ENCODE results near the gene GRM7.

The GRM7 gene

DNA sequence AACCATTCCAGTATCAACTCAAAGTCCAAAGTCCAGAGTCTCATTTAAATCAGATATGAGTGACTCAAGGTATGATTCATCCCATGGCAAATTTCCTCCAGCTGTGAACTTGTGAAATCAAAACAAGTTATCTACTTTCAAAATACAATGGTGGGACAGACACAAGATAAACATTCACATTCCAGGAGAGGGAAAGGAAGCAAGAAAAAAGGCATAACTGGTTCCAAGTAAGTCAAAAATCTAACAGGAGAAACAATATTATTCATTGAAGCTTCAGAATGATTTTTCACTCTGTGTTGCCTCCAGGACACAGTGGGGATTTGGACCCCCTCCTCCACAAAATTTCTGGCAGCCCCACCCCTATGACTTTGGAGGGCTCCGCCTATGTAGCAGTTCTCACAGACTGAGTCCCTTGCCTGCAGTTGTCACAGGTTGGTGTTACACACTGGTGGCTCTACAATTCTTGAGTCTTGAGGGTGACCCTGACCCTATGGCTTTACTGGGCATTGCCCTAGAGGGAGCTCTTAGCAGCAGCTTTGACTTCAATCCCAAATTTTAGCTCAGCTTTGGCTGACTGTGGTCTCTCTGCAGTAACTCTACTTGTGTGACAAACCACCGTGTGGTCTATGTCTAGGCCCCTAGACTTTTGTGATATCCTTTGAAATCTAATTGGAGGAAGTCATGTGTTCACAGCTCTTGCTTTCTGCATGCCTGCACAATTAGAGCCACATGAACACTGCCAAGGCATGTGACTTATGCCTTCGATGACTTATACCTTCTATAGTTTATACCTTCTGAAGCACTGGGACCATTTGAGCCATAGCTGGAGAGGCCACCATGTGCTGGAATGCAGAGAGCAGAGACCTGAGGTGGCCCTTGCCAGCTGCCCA is 644.2 kb downstream of the GRM7 start:
- ChIA-PET POLR2A (no interaction called here), CTCF (interaction anchor here (2.4 kb wide), 1 partner anchor 24 kb away, joined by 5 read pairs; no protein-coding TSS in a partner anchor)
- TF ChIP-seq CTCF (IDR thresholded peaks at IDR 0.05; ENCODE audit: control extremely low read depth, extremely low read depth, low read depth, missing control alignments): no peak
- DNase-seq (ENCODE audit: extremely low spot score): no peak

DNA sequence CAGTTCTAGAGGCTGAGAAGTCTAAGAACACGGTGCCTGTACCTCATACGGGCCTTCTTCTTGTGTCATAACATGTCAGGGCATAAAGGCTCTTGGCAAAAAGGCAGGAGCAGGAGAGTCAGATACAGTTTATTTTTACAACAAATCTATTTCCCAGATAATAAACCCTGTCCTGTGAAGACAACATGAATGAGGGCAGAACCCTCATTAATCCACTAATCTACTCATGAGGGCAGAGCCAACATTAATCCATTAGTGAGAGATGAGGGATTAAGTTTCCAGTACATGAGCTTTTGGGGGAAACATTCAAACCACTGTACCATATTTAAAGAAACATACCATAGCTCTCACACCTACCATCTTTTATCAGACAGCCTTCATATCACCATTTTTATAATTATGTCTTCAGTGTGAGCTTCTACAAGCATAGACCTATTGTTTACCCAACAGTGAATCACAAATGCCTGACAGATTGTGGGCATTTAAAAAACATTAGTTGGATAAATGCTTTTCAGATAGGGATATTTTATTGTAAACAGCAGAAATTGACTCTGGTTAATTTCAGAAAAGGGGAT is 645.8 kb downstream of the GRM7 start:
- no peak for TF ChIP-seq CTCF (IDR thresholded peaks at IDR 0.05; ENCODE audit: control extremely low read depth, extremely low read depth, low read depth, missing control alignments)
- ChIA-PET CTCF (interaction anchor here (1.2 kb wide), 1 partner anchor 10 kb away, joined by 3 read pairs; no protein-coding TSS in a partner anchor), POLR2A (no interaction called here)
- DNase-seq (ENCODE audit: extremely low spot score): no peak

DNA sequence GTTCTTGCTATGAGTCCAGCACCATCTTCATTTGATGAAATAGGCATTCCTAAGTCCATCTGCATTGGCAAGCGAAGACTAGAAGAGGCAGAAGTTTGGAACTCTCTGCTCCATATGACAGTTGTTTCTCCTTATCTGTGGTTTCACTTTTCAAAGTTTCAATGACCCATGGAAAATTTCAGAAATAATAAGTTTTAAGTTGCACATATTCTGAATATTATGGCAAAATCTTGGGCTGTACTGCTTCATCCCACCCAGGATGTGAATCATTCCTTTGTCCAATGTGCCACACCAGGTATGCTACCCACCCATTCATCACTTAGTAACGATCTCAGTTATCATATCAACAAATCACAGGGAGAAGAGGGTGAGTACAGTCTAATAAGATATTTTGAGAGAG is 647.9 kb downstream of the GRM7 start:
- no peak for DNase-seq (ENCODE audit: extremely low spot score)
- POLR2A ChIA-PET: no interaction called here
- TF ChIP-seq CTCF (IDR thresholded peaks at IDR 0.05; ENCODE audit: control extremely low read depth, extremely low read depth, low read depth, missing control alignments): no peak
- CTCF ChIA-PET: interaction anchor here (0.9 kb wide), 1 partner anchor 9 kb away, joined by 3 read pairs; no protein-coding TSS in a partner anchor

DNA sequence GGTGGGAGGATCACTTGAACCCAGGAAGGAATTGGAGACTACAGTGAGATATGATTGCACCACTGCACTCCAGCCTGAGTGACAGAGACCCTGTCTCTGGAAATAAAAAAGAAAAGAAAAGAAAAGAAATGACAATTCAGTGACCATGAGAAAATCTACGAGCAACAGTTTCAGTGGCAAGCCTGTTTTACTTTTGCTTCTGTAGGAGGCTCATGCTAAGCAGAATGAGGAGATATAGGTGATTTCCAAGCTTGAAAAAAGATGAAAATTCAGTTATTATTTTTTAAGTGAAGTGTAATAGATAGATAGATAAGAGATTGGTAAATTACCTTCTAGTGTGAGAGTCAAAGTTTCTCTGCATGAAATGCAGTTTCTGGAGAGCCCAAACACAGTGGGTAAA is 651.1 kb downstream of the GRM7 start:
- CTCF ChIA-PET: interaction anchor here (1.5 kb wide), 1 partner anchor 9 kb away, joined by 6 read pairs; no protein-coding TSS in a partner anchor
- no peak for DNase-seq (ENCODE audit: extremely low spot score)
- no peak for TF ChIP-seq CTCF (IDR thresholded peaks at IDR 0.05; ENCODE audit: control extremely low read depth, extremely low read depth, low read depth, missing control alignments)
- POLR2A ChIA-PET: no interaction called here

DNA sequence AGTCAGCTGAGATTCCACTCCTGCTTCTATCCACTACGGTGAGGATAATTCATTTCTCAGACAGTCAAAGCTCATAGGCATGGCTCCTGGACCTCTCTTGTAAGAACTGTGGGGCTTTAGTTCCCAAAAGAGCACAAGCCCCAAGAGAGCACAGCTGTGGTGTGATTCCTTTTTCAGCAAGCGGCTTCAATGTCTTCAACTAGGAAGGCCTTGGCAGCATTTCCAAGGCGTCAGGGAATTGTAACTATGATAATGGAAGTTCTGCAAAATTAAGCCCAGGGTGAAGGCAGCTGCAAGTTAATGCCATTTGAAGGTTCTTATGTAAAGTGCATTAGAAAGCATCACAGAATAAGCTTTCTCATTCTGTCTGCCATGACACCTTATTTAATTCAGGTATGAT is 657.1 kb downstream of the GRM7 start:
- no peak for TF ChIP-seq CTCF (IDR thresholded peaks at IDR 0.05; ENCODE audit: control extremely low read depth, extremely low read depth, low read depth, missing control alignments)
- POLR2A ChIA-PET: interaction anchor here (0.6 kb wide), 1 partner anchor 396 kb away, joined by 3 read pairs; no protein-coding TSS in a partner anchor
- DNase-seq (ENCODE audit: extremely low spot score): no peak
- CTCF ChIA-PET: interaction anchor here (0.7 to 1.6 kb wide), 3 partner anchors 22 to 192 kb away, joined by 3 read pairs; no protein-coding TSS in a partner anchor

DNA sequence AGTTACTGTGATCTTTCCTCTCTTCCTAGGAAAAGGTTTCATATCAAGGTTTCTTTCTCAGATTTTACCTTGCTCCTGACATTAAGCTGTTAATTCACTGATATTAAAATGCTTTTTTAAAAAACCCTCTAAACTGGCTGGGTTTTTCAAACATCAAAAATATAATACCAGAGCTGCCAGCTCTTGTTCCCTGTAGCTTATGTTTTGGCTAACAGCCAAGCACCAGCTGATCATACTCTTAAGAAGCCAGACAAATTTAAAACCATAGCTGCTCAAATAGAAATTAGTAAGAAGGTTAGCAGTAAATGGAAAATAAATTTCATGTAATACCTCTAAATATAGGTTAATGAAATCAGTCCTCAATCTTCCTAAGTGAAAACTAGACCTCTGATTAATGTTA is 657.5 kb downstream of the GRM7 start:
- TF ChIP-seq CTCF (IDR thresholded peaks at IDR 0.05; ENCODE audit: control extremely low read depth, extremely low read depth, low read depth, missing control alignments): no peak
- ChIA-PET POLR2A (interaction anchor here (0.6 kb wide), 1 partner anchor 396 kb away, joined by 3 read pairs; no protein-coding TSS in a partner anchor), CTCF (interaction anchor here (1.5 to 1.6 kb wide), 2 partner anchors 23 to 56 kb away, joined by 3 read pairs; no protein-coding TSS in a partner anchor)
- DNase-seq (ENCODE audit: extremely low spot score): no peak
